GM21447 (cell line): ENCODE measurements around the gene NUDT10.
"Not testable (repeated sequence)": the region's sequence is repeated elsewhere in the genome, so short reads cannot be mapped to it uniquely, and the experiment has no call there.

Experiments
- ATAC-seq: cut with Tn5 transposase; IDR thresholded peaks from one replicate; pipeline ENCODE4 v1.9.1; 2021; ENCODE audit not compliant: unreplicated experiment

The NUDT10 gene

GRCh38 chrX:51332188-51332942 lies at the start of gene NUDT10:
TSS of gene NUDT10 (plus strand) at chrX:51332822. CDS start at chrX:51332966, 144 bp downstream.
- no peak for ATAC-seq

- no peak for ATAC-seq
These were observed 40.2 kb upstream of the NUDT10 start for GRCh38 chrX:51292421-51292820.

GRCh38 chrX:51296138-51296537 lies 36.5 kb upstream of the NUDT10 start:
- no peak for ATAC-seq

GRCh38 chrX:51316271-51316670 lies 16.4 kb upstream of the NUDT10 start:
- ATAC-seq: no peak

- ATAC-seq: not testable (repeated sequence)
These were observed 542 bp downstream of the NUDT10 start for GRCh38 chrX:51332943-51333785.

- no peak for ATAC-seq
These were observed 1.7 kb downstream of the NUDT10 start for GRCh38 chrX:51334276-51334675.

GRCh38 chrX:51336584-51336983 lies 4.0 kb downstream of the NUDT10 start:
- ATAC-seq: no peak

GRCh38 chrX:51361251-51361650 lies 28.6 kb downstream of the NUDT10 start:
- no peak for ATAC-seq

GRCh38 chrX:51376672-51377071 lies 44.0 kb downstream of the NUDT10 start:
- ATAC-seq: no peak
